Stimulated activated CD4-positive, alpha-beta T cell treated with anti-CD3 and anti-CD28 coated beads, Interleukin-4, amount 100 ng/mL, for 48 hours (primary cell): ENCODE data around the gene CCDC146.
"Not testable (repeated sequence)": the region's sequence is repeated elsewhere in the genome, so short reads cannot be mapped to it uniquely, and the experiment has no call there.

Experiments
- DNase-seq, 2 donors: peaks; one replicate each; pipeline ENCODE4 v3.0.0-alpha.2; 2020; ENCODE audit warnings: low read depth in 2 of 2

CCDC146 gene

DNA sequence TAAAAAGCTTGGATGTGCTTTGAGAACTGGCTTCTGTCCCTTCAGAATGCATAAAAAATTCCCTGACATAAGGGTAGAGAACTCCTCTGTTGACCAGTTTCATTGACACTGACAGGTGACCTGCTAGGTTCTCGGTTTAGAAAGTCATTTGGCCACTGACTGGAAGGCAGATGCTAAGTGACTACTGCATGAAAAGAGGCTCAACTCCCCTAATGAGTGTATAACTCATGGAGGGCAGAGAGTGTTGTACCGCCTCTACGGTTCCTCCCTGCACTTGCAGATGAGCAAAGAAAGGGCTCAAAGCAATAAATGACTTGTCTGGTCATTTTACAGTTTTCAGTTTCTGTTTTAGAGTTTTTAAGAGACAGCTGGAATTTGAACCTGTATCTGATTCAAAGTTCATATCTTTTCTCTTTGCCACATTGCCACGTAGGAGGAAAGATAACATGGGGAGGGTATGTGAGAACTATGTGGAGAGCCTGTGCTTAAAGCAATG, 80.1 kb downstream of the CCDC146 start:
- DNase-seq: no peak

DNA sequence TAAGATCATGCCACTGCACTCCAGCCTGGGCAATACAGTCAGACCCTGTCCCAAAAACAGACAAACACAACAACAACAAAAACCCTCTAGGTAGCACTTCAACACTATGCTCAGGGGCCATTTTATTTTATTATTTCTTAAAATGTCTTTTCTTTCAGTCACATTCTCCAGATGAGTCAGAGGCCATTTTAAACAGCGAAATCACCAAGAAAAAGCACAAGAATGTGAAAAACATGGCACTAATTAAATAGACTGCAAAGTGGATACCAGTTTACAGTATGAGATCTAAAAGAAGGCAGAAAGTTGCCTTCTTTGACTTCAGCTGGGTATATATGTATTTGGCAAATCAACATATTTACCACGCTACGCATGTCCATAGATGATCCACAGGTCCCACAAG, 83.3 kb downstream of the CCDC146 start:
- DNase-seq: no peak

DNA sequence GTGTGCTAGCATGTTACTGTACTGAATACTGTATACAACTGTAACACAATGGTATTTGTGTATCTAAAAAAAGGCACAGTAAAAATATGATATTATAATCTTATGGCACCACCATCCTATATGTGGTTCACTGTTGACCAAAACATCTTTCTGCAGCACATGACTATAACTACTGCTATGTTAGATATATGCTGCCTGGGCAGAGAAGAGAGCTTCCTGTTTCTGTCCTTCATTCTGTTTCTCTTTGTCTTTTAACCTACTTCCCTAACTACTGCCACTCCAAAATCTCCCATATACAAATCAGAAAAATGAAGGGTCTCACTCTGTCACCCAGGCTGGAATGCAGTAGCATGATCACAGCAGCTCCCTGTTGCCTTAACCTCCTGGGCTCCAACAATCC, 86.0 kb downstream of the CCDC146 start:
- no peak for DNase-seq

GRCh38 chr7:77209479-77210139, 87.2 kb downstream of the CCDC146 start:
- DNase-seq: no peak

- DNase-seq: no peak
These were observed 93.9 kb downstream of the CCDC146 start for GRCh38 chr7:77216181-77216845.

GRCh38 chr7:77217474-77218185, 95.2 kb downstream of the CCDC146 start:
- DNase-seq: no peak

- DNase-seq: not testable (repeated sequence)
These were observed 97.4 kb downstream of the CCDC146 start for GRCh38 chr7:77219701-77220331.

DNA sequence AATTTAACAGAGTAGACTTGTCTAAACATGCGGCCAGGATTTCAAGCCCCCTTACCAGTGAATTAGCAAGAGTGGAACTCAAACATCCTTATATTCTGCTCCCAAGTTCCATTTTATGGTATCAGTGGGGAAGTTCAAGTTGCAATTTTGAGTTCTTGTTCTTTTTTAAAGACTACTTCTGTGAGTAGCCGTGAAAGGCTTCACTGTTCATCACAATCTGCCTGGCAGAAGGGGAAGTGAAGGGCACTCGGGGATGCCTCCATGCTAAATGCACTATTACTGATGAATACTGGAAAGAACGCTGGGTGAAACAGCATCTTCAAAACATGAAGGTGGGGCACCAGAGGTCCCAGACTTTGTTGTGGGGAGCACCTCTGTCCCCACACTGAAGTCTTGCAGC, 99.7 kb downstream of the CCDC146 start:
- no peak for DNase-seq

GRCh38 chr7:77222819-77223218, 100.4 kb downstream of the CCDC146 start:
- no peak for DNase-seq

GRCh38 chr7:77223261-77223660, 100.8 kb downstream of the CCDC146 start:
- no peak for DNase-seq

GRCh38 chr7:77226357-77226839, 104.0 kb downstream of the CCDC146 start:
- no peak for DNase-seq

- DNase-seq: not testable (repeated sequence)
These were observed 106.4 kb downstream of the CCDC146 start for GRCh38 chr7:77228795-77229194.

GRCh38 chr7:77232467-77232866, 110.1 kb downstream of the CCDC146 start:
- DNase-seq: no peak

- DNase-seq: no peak
These were observed 112.9 kb downstream of the CCDC146 start for GRCh38 chr7:77235276-77235675.

- DNase-seq: no peak
These were observed 116.3 kb downstream of the CCDC146 start for GRCh38 chr7:77238703-77239136.

DNA sequence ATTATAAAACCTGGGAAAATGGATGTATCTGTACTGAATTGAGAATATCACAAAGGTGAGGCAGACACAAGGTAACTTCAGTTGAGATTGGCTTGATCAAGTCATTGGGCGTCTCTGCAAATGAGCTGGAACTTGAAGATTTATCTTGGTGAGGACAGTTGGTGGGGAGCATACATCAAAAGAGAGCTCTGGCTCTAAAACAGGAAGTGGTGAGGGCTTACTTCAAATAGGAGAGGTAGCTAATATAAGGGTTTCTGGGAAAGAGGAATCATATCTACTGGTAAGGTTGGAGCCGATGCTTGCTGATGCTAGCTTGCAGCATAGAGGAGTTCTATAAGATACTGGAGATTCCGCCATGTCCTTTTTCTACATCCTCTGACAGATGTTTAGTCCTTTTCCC, 117.1 kb downstream of the CCDC146 start:
- DNase-seq: no peak

DNA sequence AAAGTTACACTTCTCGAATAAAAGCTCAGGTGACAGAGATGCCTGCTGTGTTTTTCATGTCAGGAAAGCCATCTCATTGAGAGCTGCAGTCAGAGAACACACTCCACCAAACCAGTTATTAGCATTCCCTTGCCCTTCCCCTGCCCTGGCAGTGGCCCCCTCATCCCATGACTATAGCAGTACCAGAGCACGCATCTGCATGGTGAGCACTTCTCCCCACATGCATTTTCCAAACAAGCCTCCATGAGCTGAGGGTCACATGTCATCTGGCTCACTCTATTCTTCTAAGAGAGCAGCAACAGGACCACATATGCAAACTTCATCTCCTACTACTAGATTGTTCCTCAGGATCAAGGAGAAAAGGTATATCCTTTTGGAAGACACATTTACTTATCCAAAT, 119.7 kb downstream of the CCDC146 start:
- no peak for DNase-seq

- DNase-seq: no peak
These were observed 120.1 kb downstream of the CCDC146 start for GRCh38 chr7:77242554-77242953.

DNA sequence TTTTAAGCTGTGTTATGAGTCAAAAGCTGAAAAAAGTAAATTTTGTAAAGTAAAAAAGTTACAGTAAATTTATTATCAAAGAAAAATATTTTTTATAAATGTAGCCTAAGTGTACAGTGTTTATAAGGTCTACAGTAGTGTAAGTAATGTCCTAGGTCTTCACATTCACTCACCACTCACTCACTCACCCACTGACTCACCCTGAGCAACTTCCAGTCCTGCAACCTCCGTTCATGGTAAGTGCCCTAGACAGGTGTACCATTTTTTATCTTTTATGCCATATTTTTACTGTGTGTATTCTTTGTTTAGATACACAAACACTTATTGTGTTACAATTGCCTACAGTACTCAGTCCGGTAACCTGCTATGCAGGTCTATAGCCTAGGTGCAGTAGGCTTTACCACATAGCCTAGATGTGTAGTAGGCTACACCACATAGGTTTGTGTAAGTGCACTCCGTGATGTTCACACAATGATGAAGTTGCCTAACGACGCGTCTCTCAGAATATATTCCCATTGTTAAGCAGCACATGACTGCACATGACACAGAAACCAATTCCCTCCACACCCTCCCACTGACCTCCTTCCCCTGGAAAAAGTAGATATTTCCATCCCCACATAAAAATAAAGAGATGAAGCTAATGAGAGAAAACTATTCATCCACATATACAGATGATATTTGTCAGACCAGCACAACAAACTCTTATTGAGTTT, 122.0 kb downstream of the CCDC146 start:
- DNase-seq: no peak

DNA sequence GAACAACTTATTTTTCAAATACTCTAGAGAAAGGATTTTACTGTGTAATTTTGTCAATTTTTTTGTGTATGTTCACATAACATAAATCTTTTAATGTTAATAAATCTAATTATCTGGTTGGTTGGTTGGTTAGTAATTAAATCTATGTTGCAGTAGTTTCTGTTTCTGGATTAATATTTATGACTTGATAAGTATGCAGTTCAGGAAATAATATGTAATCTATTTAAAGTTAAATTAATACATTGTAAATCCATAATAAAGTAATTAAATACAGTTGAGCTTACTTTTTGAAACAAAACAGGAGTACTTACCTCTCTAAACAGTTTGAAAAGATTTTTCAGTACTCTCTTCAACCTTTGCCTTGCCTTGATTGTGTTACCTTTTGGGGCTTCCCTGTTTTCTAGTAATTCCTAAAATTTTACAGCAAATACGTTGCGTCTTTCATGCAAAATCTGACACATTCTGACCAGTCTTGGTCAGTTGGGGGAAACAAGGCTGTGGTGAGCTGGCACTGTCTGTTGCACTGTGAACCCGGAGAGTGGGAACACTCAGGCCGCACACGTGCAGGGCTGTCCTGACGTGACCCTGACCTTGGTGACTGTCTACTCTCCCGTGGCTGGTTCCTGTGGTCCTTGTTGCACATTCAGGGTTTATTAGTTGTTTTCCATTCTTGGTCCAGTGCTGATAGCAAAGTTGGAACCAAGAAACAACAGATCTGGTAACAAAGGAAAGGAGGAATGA, 122.8 kb downstream of the CCDC146 start:
- DNase-seq: no peak
